Right renal pelvis (tissue), 4 donors: ENCODE measurements around the gene ACAD10. TPM values are rescaled to one million over a fixed set of nuclear protein-coding genes. Genes with fewer than 3 reads are reported as not detected.

Source experiments
- DNase-seq, 4 donors: peaks; one replicate each; pipeline ENCODE4 v3.0.0-alpha.2; 2013; ENCODE audit warnings: low read depth in 4 of 4, low spot score in 3 of 4, missing footprints in 1 of 4
- polyA plus RNA-seq, 4 donors: library from polyadenylated mRNA; unstranded; fragments of 120-200 nt; gene quantifications; one replicate each; pipeline ENCODE4 v1.2.1, GENCODE V29; 2013; ENCODE audit not compliant: insufficient read length in 4 of 4

ACAD10 gene
- polyA plus RNA-seq, 4 donors: 34.4 to 36.3 (median 35.4) TPM

GRCh38 chr12:111806304-111806703 is 120.5 kb downstream of the ACAD10 start:
- no peak for DNase-seq

Other genes with a start within 250 kb of the ACAD10 start
- 10 to 100 TPM; 56.3 to 84.6 (median 65.7) TPM for gene ATXN2, start 86.7 kb upstream of the ACAD10 start, polyA plus RNA-seq
- gene BRAP, start 97 bp upstream of the ACAD10 start, polyA plus RNA-seq: 10 to 100 TPM; 18.3 to 22.6 (median 22.0) TPM
- gene ALDH2, start 80.9 kb downstream of the ACAD10 start, polyA plus RNA-seq: 100 to 1,000 TPM in 3 of 4 donors, 10 to 100 TPM in 1; 89.8 to 115 (median 108) TPM
- gene MAPKAPK5, start 156.2 kb downstream of the ACAD10 start, polyA plus RNA-seq: 10 to 100 TPM; 45.8 to 50.7 (median 46.7) TPM